C4-2B (cell line): ENCODE data around the gene CPTP.

Experiments used
- ZFX ChIP-seq: fragments of 450-650 bp; IDR thresholded peaks from 2 replicates; pipeline ENCODE4 v1.6.1; 2017
- TF ChIP-seq, protein P1 (sequence below): fragments of 450-650 bp; conservative IDR thresholded peaks from 2 replicates; pipeline ENCODE4 v1.5.1; 2017; ENCODE audit warnings: mild to moderate bottlenecking

- TF ChIP-seq, protein P1, sequence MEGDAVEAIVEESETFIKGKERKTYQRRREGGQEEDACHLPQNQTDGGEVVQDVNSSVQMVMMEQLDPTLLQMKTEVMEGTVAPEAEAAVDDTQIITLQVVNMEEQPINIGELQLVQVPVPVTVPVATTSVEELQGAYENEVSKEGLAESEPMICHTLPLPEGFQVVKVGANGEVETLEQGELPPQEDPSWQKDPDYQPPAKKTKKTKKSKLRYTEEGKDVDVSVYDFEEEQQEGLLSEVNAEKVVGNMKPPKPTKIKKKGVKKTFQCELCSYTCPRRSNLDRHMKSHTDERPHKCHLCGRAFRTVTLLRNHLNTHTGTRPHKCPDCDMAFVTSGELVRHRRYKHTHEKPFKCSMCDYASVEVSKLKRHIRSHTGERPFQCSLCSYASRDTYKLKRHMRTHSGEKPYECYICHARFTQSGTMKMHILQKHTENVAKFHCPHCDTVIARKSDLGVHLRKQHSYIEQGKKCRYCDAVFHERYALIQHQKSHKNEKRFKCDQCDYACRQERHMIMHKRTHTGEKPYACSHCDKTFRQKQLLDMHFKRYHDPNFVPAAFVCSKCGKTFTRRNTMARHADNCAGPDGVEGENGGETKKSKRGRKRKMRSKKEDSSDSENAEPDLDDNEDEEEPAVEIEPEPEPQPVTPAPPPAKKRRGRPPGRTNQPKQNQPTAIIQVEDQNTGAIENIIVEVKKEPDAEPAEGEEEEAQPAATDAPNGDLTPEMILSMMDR = no peak
- TF ChIP-seq ZFX = no peak
Measured at GRCh38 chr1:1365875-1366698, 41.5 kb downstream of the CPTP start.
